Fibroblast of mammary gland (primary cell): Measurements from ENCODE around the gene TRIM59.
A peak's percentile ranks its signal among the peaks of the same experiment; 100 is the strongest.

Source experiments
- DNase-seq: peaks from one replicate; pipeline ENCODE4 v3.0.0-alpha.2; 2010; ENCODE audit warnings: low read depth
- H3K4me3 ChIP-seq: 2 replicates; pipeline ENCODE4 v1.5.1; 2011; ENCODE audit warnings: low read depth, mild to moderate bottlenecking, low read length, moderate library complexity; ENCODE audit not compliant: control insufficient read depth
- CTCF ChIP-seq: conservative IDR thresholded peaks from 2 replicates; pipeline ENCODE4 v1.5.1; 2011; ENCODE audit warnings: low read depth, low read length, inconsistent platforms; ENCODE audit not compliant: control insufficient read depth, insufficient read depth

Gene TRIM59

GRCh38 chr3:160480931-160481330, 31.3 kb upstream of the TRIM59 start:
- TF ChIP-seq CTCF = no peak
- DNase-seq = peak; percentile 45
- no peak overlapping the region for H3K4me3 ChIP-seq

- TF ChIP-seq CTCF = no peak
- no peak overlapping the region for H3K4me3 ChIP-seq
- DNase-seq = no peak
Observed at GRCh38 chr3:160479376-160479775, 29.8 kb upstream of the TRIM59 start.

DNA sequence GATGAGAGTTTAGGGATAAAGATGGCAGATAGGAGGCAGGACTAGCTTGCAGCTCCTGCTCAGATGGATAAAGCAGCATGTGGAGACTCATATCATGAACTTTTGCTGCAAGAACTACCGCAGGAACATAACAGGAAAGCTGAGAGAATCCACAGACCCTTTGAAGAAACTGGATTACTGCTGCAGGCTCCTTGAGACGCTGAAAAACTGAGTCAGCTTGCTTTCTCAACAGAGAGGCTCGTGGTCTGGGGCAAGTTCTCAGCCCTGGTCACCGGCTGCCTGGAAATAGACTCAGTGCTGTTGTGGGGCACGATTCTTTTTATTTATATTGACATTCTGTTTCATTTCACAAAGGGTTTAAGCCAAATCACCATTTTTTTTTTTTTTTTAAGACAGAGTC, 28.8 kb upstream of the TRIM59 start:
- peak; percentile 71 for DNase-seq
- no peak overlapping the region for H3K4me3 ChIP-seq
- TF ChIP-seq CTCF = no peak

GRCh38 chr3:160477750-160478149, 28.2 kb upstream of the TRIM59 start:
- no peak for DNase-seq
- TF ChIP-seq CTCF = no peak
- H3K4me3 ChIP-seq = no peak overlapping the region

DNA sequence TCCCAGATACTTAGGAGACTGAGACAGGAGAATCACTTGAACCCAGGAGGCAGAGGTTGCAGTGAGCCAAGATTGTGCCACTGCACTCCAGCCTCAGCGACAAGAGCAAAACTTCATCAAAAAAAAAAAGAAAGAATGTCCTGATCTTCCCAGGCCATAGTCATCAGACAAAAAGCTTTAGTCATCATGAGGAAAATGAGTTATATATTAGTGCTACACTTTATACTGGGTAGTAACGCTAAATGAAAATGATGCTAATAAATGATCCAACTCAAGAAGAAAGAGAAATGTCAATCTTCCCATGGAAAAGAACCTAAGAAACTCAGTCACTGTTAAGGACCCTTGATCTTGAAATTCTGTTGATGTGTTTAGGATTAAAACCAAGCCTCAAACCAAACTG, 26.3 kb upstream of the TRIM59 start:
- no peak overlapping the region for H3K4me3 ChIP-seq
- TF ChIP-seq CTCF = no peak
- DNase-seq = peak; percentile 50

DNA sequence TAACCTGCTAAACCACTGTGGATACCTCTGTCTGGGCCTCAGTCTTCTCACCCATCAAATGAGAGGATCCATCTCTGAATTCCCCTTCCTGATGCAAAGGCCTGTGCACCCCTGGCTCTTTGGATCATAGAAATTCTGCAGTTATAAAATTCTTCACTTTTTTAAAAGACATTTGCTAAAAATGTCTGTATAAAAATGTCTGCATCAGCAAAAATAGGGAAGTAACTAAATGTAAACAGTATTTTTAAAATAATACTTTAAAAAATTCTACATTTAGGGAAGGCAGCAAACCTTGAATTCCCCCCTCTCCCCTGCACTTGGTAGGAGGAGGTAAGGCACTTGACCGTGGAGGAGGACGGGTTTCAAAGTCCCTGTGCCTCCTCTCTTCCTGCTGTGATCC, 25.6 kb upstream of the TRIM59 start:
- DNase-seq = no peak
- no peak for TF ChIP-seq CTCF
- no peak overlapping the region for H3K4me3 ChIP-seq

DNA sequence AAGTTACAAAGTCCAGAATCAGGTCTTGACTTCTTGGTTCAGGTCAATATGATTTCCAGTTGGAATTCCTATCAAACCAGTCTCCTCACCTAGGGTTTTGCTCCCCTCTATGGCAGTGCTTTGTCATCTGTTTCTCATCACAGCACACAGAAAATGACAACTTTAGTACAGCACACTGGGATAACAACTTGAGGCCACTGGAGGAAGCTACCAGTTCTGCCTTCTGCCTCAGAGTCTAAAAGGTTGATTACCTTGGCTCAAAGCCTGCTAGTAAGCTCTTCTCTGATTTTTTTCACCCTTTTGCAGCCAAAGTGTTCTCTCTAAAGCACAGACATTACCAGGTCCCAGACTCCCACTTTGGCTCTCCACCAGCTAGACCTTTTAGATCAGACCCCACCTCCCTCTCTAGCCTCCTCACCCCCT, 24.8 kb upstream of the TRIM59 start:
- TF ChIP-seq CTCF = no peak
- no peak overlapping the region for H3K4me3 ChIP-seq
- peak; percentile 83 for DNase-seq
